GM12864 (cell line): ENCODE measurements around the gene C2CD2.

ENCODE experiments used
- DNase-seq: peaks from one replicate; pipeline ENCODE4 v3.0.0-alpha.2; 2011; ENCODE audit warnings: low read depth
- H3K4me3 ChIP-seq: 2 replicates; pipeline ENCODE4 v1.5.1; 2011; ENCODE audit warnings: mild to moderate bottlenecking, low read depth, low read length, control low read depth
- CTCF ChIP-seq: IDR thresholded peaks from 2 replicates; pipeline ENCODE4 v1.5.1; 2011; ENCODE audit warnings: low read depth, mild to moderate bottlenecking, moderate library complexity, low read length, control low read depth, inconsistent platforms; ENCODE audit errors: missing control alignments

Gene C2CD2

GRCh38 chr21:41974752-41975053 lies 20.9 kb upstream of the C2CD2 start:
- no peak overlapping the region for H3K4me3 ChIP-seq
- DNase-seq: no peak
- TF ChIP-seq CTCF: no peak

GRCh38 chr21:41973861-41974751 lies 20.3 kb upstream of the C2CD2 start:
- H3K4me3 ChIP-seq: no peak overlapping the region
- no peak for TF ChIP-seq CTCF
- DNase-seq: no peak

GRCh38 chr21:41973427-41973831 lies 19.6 kb upstream of the C2CD2 start:
- no peak for DNase-seq
- no peak overlapping the region for H3K4me3 ChIP-seq
- TF ChIP-seq CTCF: no peak

GRCh38 chr21:41972511-41973205 lies 18.8 kb upstream of the C2CD2 start:
- no peak overlapping the region for H3K4me3 ChIP-seq
- DNase-seq: no peak
- no peak for TF ChIP-seq CTCF

- DNase-seq: no peak
- TF ChIP-seq CTCF: no peak
- no peak overlapping the region for H3K4me3 ChIP-seq
Measured at GRCh38 chr21:41971891-41972290, 18.1 kb upstream of the C2CD2 start.

- H3K4me3 ChIP-seq: no peak overlapping the region
- TF ChIP-seq CTCF: no peak
- no peak for DNase-seq
Measured at GRCh38 chr21:41970751-41971653, 17.2 kb upstream of the C2CD2 start.
